ENCODE measurements around the gene ZNF512B.
"Not testable (repeated sequence)": the region's sequence is repeated elsewhere in the genome, so short reads cannot be mapped to it uniquely, and the experiment has no call there.

Gene ZNF512B

GRCh38 chr20:63969838-63970713, at the start of gene ZNF512B:
TSS of gene ZNF512B (minus strand) at chr20:63969930. CDS start at chr20:63967950, 1,980 bp downstream.
- peak; percentile 36 for DNase-seq

GRCh38 chr20:64015635-64016034, 45.9 kb upstream of the ZNF512B start:
- DNase-seq: no peak

- not testable (repeated sequence) for DNase-seq
Measured at GRCh38 chr20:64012385-64013154, 42.8 kb upstream of the ZNF512B start.

- DNase-seq: no peak
Measured at GRCh38 chr20:64011366-64011779, 41.6 kb upstream of the ZNF512B start.

- DNase-seq: no peak
Measured at GRCh38 chr20:64010711-64011237, 41.0 kb upstream of the ZNF512B start.

GRCh38 chr20:64009811-64010387, 40.2 kb upstream of the ZNF512B start:
- no peak for DNase-seq

GRCh38 chr20:64006902-64007301, 37.2 kb upstream of the ZNF512B start:
- no peak for DNase-seq

- DNase-seq: no peak
Measured at GRCh38 chr20:64006490-64006889, 36.8 kb upstream of the ZNF512B start.

GRCh38 chr20:64005394-64005793, 35.7 kb upstream of the ZNF512B start:
- DNase-seq: no peak

- DNase-seq: no peak
Measured at GRCh38 chr20:64003960-64004725, 34.4 kb upstream of the ZNF512B start.

GRCh38 chr20:64001607-64002011, 31.9 kb upstream of the ZNF512B start:
- no peak for DNase-seq

GRCh38 chr20:64000906-64001305, 31.2 kb upstream of the ZNF512B start:
- no peak for DNase-seq

GRCh38 chr20:63982937-63983336, 13.2 kb upstream of the ZNF512B start:
- DNase-seq: no peak

GRCh38 chr20:63980806-63981728, 11.3 kb upstream of the ZNF512B start, which contains the start of gene PRPF6:
TSS of gene PRPF6 (plus strand) at chr20:63981132. CDS start at chr20:63981246, 114 bp downstream.
- DNase-seq: peak; percentile 97

- peak; percentile 64 for DNase-seq
Measured at GRCh38 chr20:63980317-63980805, 10.6 kb upstream of the ZNF512B start.

GRCh38 chr20:63979557-63980316, 10.0 kb upstream of the ZNF512B start, which contains the start of gene SAMD10:
TSS of gene SAMD10 (minus strand) at chr20:63979642. CDS start at chr20:63979467, 175 bp downstream.
- DNase-seq: peak; percentile 89

GRCh38 chr20:63979229-63979556, 9.5 kb upstream of the ZNF512B start:
- no peak for DNase-seq

GRCh38 chr20:63978319-63979228, 8.8 kb upstream of the ZNF512B start:
- peak; percentile 56 for DNase-seq

- DNase-seq: peak; percentile 81
Measured at GRCh38 chr20:63977739-63978276, 8.1 kb upstream of the ZNF512B start.
